RPMI8226 (cell line): ENCODE results near the gene OR5H6.
"Not testable (repeated sequence)": the region's sequence is repeated elsewhere in the genome, so short reads cannot be mapped to it uniquely, and the experiment has no call there.

Experiments used
- DNase-seq: peaks from one replicate; pipeline ENCODE4 v3.0.0-alpha.2; 2015

Gene OR5H6

GRCh38 chr3:98263944-98264343 is at the start of gene OR5H6:
Gene OR5H6, plus strand, starts transcription at chr3:98264244. Its CDS starts 89 bp downstream, at chr3:98264333.
- DNase-seq = no peak

GRCh38 chr3:98215051-98215450 is 49.0 kb upstream of the OR5H6 start:
- no peak for DNase-seq

DNA sequence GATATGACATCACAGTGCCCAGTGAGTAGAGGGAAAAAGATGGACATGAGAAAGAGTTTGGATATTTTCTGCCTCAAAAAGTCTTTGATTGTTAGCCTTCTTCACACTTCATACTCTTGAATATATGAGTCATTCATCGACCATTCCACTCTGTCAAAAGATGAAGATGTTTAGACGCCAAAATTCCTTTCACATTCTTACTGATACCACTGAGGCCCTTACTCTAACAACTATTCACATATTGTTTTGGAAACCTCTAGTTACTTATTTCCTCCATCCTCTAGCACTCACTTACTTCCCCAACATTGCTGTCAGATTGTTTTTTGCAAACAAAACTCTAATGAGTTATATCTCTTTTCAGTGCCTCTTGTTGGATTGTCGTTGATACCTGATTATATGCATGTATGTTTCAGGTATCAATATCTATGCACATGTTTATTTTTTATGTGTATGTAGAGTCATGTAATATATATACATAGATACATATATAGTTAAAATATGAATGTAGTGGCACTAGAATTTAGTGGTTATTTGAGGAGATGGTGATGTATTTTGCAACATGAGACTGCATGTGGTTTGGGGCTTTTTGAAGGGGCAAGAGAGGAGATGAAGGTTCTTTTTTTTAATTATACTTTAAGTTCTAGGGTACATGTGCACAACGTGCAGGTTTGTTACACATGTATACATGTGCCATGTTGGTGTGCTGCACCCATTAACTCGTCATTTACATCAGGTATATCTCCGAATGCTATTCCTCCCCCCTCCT is 40.0 kb upstream of the OR5H6 start:
- DNase-seq = no peak

- DNase-seq = no peak
These were observed 31.6 kb upstream of the OR5H6 start for GRCh38 chr3:98232489-98232888.

- DNase-seq = no peak
These were observed 30.6 kb upstream of the OR5H6 start for GRCh38 chr3:98233468-98233867.

DNA sequence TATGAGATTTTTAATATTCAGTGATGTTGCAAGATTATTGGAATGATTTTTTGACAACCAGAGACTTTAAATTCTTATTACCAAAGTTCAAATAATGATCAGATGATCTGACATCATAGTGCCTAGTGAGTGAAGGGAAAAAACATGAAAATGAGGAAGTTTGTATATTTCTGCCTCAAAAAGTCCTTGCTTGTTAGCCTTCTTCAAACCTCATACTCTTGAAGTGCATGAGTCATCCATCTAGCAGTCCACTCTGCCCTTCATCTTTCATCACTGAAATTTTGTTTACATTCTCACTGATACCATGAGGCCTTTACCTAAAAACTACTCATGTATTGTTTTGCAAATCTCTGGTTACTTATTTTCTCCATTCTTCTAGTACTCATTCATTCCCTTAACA is 23.9 kb upstream of the OR5H6 start:
- no peak for DNase-seq

GRCh38 chr3:98242155-98242554 is 21.9 kb upstream of the OR5H6 start:
- DNase-seq = no peak

DNA sequence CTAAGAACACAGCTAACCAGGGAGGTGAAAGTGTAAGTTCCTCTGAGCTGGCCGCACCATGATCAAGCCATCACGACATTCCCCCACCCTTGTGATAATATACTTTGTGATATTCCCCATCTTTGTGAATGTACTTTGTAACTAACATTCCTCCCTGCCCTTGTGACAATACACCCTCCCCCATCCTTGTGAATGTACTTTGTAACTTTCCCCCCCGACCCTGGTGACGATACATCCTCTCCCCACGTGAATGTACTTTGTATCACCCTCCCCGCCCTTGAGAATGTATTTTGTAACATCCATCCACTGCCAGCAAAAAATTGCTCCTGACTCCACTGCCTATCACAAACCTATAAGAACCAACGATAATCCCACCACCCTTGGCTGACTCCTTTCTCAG is 20.2 kb upstream of the OR5H6 start:
- no peak for DNase-seq

DNA sequence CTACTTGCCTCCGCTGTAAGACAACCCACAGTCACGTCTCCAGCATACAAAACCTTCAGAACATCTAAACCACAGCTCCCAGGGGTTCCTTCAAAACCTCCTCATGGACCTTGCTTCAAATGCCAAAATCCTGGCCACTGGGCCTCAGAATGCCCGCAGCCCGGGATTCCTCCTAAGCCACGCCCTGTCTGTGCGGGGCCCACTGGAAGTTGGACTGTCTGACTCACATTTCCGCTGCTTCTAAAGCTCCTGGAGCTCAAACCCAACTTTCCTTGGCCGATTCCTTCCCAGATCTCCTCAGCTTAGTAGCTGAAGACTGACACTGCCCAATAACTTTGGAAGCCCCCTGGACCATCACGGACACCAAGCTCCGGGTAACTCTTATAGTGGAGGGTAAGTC is 17.9 kb upstream of the OR5H6 start:
- DNase-seq = no peak

GRCh38 chr3:98256026-98256425 is 8.0 kb upstream of the OR5H6 start:
- DNase-seq = not testable (repeated sequence)

GRCh38 chr3:98259707-98260106 is 4.3 kb upstream of the OR5H6 start:
- DNase-seq = peak; percentile 21

DNA sequence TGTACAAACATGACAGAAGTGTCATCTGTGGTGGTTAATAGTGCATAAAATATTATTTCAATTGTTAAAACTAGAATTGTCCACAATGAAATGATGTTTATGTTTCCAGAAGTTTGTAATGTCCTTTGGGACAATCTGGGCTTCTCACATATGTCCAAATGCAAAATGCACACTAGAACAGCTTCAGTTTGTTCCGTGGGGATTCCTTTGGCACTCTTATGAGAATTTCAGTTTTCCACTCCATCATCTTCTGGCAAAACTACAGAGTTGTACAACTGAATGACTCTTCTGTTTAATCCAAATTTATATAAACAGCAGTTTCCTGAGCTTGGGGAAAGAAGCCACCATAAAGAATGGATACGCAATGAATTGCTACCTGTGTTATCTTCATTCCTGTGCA is 2.0 kb upstream of the OR5H6 start:
- no peak for DNase-seq

- no peak for DNase-seq
These were observed 5.8 kb downstream of the OR5H6 start for GRCh38 chr3:98269846-98270245.

DNA sequence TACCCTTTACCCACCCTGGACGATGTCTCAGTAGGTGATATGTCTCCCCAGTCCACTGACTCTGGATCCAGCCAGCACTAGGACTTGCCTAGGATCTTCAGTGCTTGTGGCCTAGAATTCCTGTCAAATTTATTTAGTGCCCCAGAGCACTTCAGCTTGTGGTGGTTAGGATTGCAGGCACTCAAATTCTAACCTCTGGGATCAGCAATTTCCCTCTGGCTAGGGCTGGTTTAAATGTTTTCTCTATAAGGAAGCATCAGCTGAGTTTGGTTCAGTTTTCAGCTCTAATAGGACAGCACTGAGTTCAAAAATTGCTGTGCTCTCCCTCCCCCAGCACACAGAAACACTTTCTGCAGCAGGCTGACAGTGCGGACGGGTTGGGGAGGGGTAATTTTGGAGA is 8.1 kb downstream of the OR5H6 start:
- DNase-seq = no peak

DNA sequence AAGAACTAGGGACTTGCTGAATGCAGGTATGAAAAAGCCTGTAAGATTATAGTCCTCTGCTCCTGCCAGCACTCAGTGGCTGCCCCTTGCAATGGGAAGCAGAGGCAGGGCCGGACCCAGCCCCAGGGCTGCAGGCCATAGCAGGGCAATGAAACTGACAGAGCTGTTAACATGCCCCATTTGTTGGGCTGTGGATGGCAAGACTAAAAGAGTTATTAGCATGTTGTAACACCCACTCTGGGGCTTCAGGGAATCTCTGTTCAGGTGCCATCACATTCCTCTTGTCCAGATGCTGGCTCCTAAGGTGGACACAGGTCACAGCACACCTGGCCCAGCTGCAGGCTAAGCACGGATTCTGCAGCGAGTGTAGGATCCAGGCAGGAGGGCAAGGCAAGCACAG is 10.9 kb downstream of the OR5H6 start:
- DNase-seq = no peak

GRCh38 chr3:98282205-98282604 is 18.2 kb downstream of the OR5H6 start, which contains the start of gene OR5H2:
Gene OR5H2, plus strand, starts transcription at chr3:98282505. Its CDS starts 398 bp downstream, at chr3:98282903.
- no peak for DNase-seq

DNA sequence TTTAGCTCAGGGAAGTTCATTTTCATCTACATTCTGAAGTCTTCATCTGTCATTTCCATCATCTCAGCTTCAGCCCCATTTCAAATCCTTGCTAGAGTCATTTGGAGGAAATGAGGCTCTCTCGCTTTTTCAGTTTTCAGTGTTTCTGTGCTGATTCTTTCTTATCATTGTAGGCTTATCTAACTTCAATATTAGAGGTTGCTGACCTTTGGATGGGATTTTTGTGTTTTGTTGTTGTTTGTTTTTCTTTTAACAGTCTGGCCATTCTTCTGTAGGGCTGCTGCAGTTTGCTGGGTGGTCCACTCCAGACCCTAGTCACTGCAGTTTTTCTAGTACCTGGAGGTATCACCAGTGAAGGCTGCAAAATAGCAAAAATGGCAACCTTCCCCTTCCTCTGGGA is 26.9 kb downstream of the OR5H6 start:
- DNase-seq = no peak

DNA sequence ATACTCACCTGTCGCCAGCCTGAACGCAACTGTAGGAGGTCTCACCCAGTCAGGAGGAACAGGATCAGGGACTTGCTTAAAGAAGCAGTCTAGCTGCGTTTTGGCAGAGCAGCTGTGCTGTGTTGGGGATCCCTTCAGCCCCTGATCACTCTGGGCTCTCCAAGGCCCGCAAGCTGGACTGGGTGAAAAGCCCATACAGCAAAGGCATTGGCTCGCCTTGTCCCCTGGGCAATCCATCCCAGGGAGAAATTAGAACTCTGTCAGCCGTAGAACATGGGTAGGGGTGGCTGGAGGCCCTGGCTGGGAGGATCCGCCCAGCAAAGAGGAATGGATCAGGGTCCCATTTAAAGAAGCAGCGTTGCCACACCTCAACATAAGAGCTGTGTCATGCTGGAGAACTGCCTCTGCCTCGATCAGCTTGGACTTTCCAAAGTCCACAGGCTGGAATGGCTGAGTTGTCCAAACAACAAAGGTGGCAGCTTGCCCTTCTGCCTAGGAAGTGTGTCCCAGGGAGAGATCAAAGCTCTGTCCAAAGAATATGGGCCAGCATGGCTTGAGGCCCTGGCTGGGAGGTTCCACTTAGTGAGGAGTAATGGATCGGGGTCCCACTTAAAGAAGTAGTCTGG is 27.4 kb downstream of the OR5H6 start:
- no peak for DNase-seq
